ENCODE data around the gene FBXO24.

Gene FBXO24

GRCh38 chr7:100584054-100584682 is 2.0 kb upstream of the FBXO24 start:
- FAIRE-seq: no peak
- TF ChIP-seq POLR2A (IDR thresholded peaks at IDR 0.05; ENCODE audit: low read depth, low read length): no peak
- no peak for DNase-seq (ENCODE audit: insufficient read length, low spot score)

GRCh38 chr7:100584683-100585510 is 1.2 kb upstream of the FBXO24 start:
- TF ChIP-seq POLR2A (IDR thresholded peaks at IDR 0.05; ENCODE audit: low read depth, low read length): no peak
- no peak for DNase-seq (ENCODE audit: insufficient read length, low spot score)
- no peak for FAIRE-seq

- DNase-seq (ENCODE audit: insufficient read length, low spot score): no peak
- no peak for FAIRE-seq
- peak; percentile 99 for TF ChIP-seq POLR2A (IDR thresholded peaks at IDR 0.05; ENCODE audit: low read depth, low read length)
These were observed 440 bp upstream of the FBXO24 start, which contains the start of gene LRCH4 for GRCh38 chr7:100585511-100586265. LRCH4 (minus strand) TSS chr7:100586129; CDS start chr7:100586100, 29 bp downstream.

- TF ChIP-seq POLR2A (IDR thresholded peaks at IDR 0.05; ENCODE audit: low read depth, low read length): no peak
- no peak for DNase-seq (ENCODE audit: insufficient read length, low spot score)
- FAIRE-seq: no peak
These were observed 2.3 kb downstream of the FBXO24 start for GRCh38 chr7:100588438-100588837.

- FAIRE-seq: no peak
- no peak for TF ChIP-seq POLR2A (IDR thresholded peaks at IDR 0.05; ENCODE audit: low read depth, low read length)
- DNase-seq (ENCODE audit: insufficient read length, low spot score): no peak
These were observed 3.3 kb downstream of the FBXO24 start for GRCh38 chr7:100589341-100589947.

- no peak for DNase-seq (ENCODE audit: insufficient read length, low spot score)
- FAIRE-seq: no peak
- TF ChIP-seq POLR2A (IDR thresholded peaks at IDR 0.05; ENCODE audit: low read depth, low read length): no peak
These were observed 4.1 kb downstream of the FBXO24 start for GRCh38 chr7:100590077-100590737.

- FAIRE-seq (no peak), DNase-seq (ENCODE audit: insufficient read length, low spot score) (no peak)
- no peak for TF ChIP-seq POLR2A (IDR thresholded peaks at IDR 0.05; ENCODE audit: low read depth, low read length)
These were observed 5.5 kb downstream of the FBXO24 start for GRCh38 chr7:100591596-100591995.

GRCh38 chr7:100595188-100595587 is 9.1 kb downstream of the FBXO24 start:
- FAIRE-seq: no peak
- TF ChIP-seq POLR2A (IDR thresholded peaks at IDR 0.05; ENCODE audit: low read depth, low read length): no peak
- no peak for DNase-seq (ENCODE audit: insufficient read length, low spot score)

- no peak for FAIRE-seq
- DNase-seq (ENCODE audit: insufficient read length, low spot score): no peak
- no peak for TF ChIP-seq POLR2A (IDR thresholded peaks at IDR 0.05; ENCODE audit: low read depth, low read length)
These were observed 12.3 kb downstream of the FBXO24 start for GRCh38 chr7:100598425-100598824.

- FAIRE-seq (no peak), DNase-seq (ENCODE audit: insufficient read length, low spot score) (no peak)
- no peak for TF ChIP-seq POLR2A (IDR thresholded peaks at IDR 0.05; ENCODE audit: low read depth, low read length)
These were observed 14.0 kb downstream of the FBXO24 start for GRCh38 chr7:100599911-100600729.

- no peak for DNase-seq (ENCODE audit: insufficient read length, low spot score)
- FAIRE-seq: no peak
- no peak for TF ChIP-seq POLR2A (IDR thresholded peaks at IDR 0.05; ENCODE audit: low read depth, low read length)
These were observed 14.6 kb downstream of the FBXO24 start for GRCh38 chr7:100600730-100601038.

GRCh38 chr7:100602889-100603725 is 17.0 kb downstream of the FBXO24 start:
- no peak for DNase-seq (ENCODE audit: insufficient read length, low spot score)
- TF ChIP-seq POLR2A (IDR thresholded peaks at IDR 0.05; ENCODE audit: low read depth, low read length): no peak
- FAIRE-seq: no peak
